ENCODE results near the gene TOP3A. TPM values are rescaled to one million over a fixed set of nuclear protein-coding genes. Genes with fewer than 3 reads are reported as not detected.

TOP3A gene
- total RNA-seq, 1 experiment from 2014 or later = 68.7 TPM

GRCh38 chr17:18263885-18264682 is 50.7 kb downstream of the TOP3A start:
- H3K4me2 ChIP-seq (ENCODE audit: insufficient read depth, insufficient read length, low read length) = no peak overlapping the region
- no peak overlapping the region for H3K18ac ChIP-seq (ENCODE audit: insufficient read length, low read depth, low read length)
- no peak overlapping the region for H2BK5ac ChIP-seq (ENCODE audit: insufficient read length, low read length)
- Mint-ChIP-seq H3K36me3 (ENCODE audit: insufficient read depth in 1 of 3, low read depth in 3 of 3) (peaks cover 4 to 17% (median 10%) of the 10 kb centered on the region in 3 experiments), H3K9me3 (no peaks in the 10 kb centered on the region), H3K4me3 (no peak overlapping the region), H3K4me1 (peaks cover 22 to 24% of the 10 kb centered on the region in 2 experiments), H3K27me3 (ENCODE audit: low read depth) (no peaks in the 10 kb centered on the region; the same call in 1 of the 2 replicates), H3K27ac (no peak overlapping the region)
- no peak overlapping the region for H3K23ac ChIP-seq (ENCODE audit: insufficient read length, low read depth, low read length)
- H2BK15ac ChIP-seq (ENCODE audit: low read depth, low read length) = no peak overlapping the region
- no peaks in the 10 kb centered on the region for H3K4me1 ChIP-seq (ENCODE audit: insufficient read depth, low read length)
- no peak overlapping the region for H2AFZ ChIP-seq (ENCODE audit: low read length)
- no peaks in the 10 kb centered on the region for H4K20me1 ChIP-seq (ENCODE audit: control insufficient read depth, insufficient read depth, insufficient read length)
- H2BK12ac ChIP-seq (ENCODE audit: insufficient read length, low read depth, low read length) = no peak overlapping the region
- DNase-seq = peak; percentile 49
- H4K91ac ChIP-seq (ENCODE audit: insufficient read length, low read depth, low read length) = no peak overlapping the region
- H3K14ac ChIP-seq (ENCODE audit: insufficient read depth, low read length) = no peak overlapping the region; the same call in 1 of the 2 replicates
- no CpG with 5 or more reads among the region's 50 CpGs for whole genome bisulfite sequencing (ENCODE audit: extremely low coverage, insufficient read length, low lambda C conversion rate)
- no peak overlapping the region for H4K5ac ChIP-seq (ENCODE audit: insufficient read length, low read depth, low read length)
- TF ChIP-seq, protein P1, sequence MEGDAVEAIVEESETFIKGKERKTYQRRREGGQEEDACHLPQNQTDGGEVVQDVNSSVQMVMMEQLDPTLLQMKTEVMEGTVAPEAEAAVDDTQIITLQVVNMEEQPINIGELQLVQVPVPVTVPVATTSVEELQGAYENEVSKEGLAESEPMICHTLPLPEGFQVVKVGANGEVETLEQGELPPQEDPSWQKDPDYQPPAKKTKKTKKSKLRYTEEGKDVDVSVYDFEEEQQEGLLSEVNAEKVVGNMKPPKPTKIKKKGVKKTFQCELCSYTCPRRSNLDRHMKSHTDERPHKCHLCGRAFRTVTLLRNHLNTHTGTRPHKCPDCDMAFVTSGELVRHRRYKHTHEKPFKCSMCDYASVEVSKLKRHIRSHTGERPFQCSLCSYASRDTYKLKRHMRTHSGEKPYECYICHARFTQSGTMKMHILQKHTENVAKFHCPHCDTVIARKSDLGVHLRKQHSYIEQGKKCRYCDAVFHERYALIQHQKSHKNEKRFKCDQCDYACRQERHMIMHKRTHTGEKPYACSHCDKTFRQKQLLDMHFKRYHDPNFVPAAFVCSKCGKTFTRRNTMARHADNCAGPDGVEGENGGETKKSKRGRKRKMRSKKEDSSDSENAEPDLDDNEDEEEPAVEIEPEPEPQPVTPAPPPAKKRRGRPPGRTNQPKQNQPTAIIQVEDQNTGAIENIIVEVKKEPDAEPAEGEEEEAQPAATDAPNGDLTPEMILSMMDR (conservative IDR thresholded peaks at IDR 0.05) = no peak
- no peak overlapping the region for H3K56ac ChIP-seq (ENCODE audit: insufficient read length, low read depth, low read length)
- no peaks in the 10 kb centered on the region for H3K79me1 ChIP-seq (ENCODE audit: insufficient read depth, low read depth, low read length, poor library complexity, severe bottlenecking)
- H4K8ac ChIP-seq (replicated peaks; ENCODE audit: insufficient read length, low read depth, low read length) = no peak overlapping the region
- no peak overlapping the region for H2BK20ac ChIP-seq (ENCODE audit: low read depth, low read length, poor library complexity, severe bottlenecking)
- no peaks in the 10 kb centered on the region for H3K79me2 ChIP-seq (ENCODE audit: insufficient read depth, low read length)
- H3K9me3 ChIP-seq (ENCODE audit: control insufficient read depth, low read depth, low read length) = no peaks in the 10 kb centered on the region
- no peaks in the 10 kb centered on the region for H3K27me3 ChIP-seq (ENCODE audit: insufficient read depth, low read length)
- no peak overlapping the region for H2AK5ac ChIP-seq (ENCODE audit: insufficient read length, low read length)
- no peak overlapping the region for H3T11ph ChIP-seq (ENCODE audit: low read length)
- peaks cover 7% of the 10 kb centered on the region for H3K23me2 ChIP-seq (ENCODE audit: insufficient read length, low read depth, low read length, poor library complexity, severe bottlenecking)
- no peak overlapping the region for H3K27ac ChIP-seq (ENCODE audit: insufficient read length, low read depth, low read length)
- no peak overlapping the region for H2BK120ac ChIP-seq (ENCODE audit: low read depth, low read length, poor library complexity, severe bottlenecking)
- H3K4ac ChIP-seq (ENCODE audit: low read depth, low read length) = no peak overlapping the region
- no peak overlapping the region for H3K9ac ChIP-seq (ENCODE audit: extremely low read depth, insufficient read length, low read length)
